D721Med (cell line): ENCODE results near the gene HORMAD2.
"Not testable (repeated sequence)": the region's sequence is repeated elsewhere in the genome, so short reads cannot be mapped to it uniquely, and the experiment has no call there.

Experiments
- DNase-seq: peaks from one replicate; pipeline ENCODE4 v3.0.0; 2011; ENCODE audit warnings: low spot score; ENCODE audit not compliant: insufficient read length
- FAIRE-seq: peaks from 2 replicates; lab custom pipeline; 2011; peaks lifted over from hg19 to GRCh38; lab: Jason Lieb, UNC
- TF ChIP-seq, protein P1 (sequence below): IDR thresholded peaks from 2 replicates; pipeline ENCODE4 v1.5.1; 2012; ENCODE audit warnings: mild to moderate bottlenecking, control low read depth; ENCODE audit not compliant: insufficient read depth; ENCODE audit errors: missing control alignments

The HORMAD2 gene

DNA sequence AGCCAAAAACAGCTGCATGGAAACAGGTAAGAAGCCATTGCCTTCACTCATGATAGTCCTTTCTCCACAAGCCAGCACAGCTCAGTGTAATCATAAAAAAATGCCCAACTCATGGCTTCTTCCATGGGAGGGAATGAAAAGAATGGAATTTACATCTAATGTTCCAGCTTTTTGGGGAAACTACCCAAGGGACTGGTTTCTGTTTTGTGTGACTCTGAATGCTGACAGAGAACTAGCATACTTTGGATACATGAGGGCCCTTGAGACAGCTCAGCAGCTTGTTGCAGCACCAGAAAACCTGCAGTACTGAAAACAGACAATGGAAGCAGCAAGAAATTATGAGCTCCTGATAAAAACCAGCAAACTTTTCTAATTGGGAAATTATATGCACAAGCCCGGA is 24.2 kb upstream of the HORMAD2 start:
- FAIRE-seq (no peak), DNase-seq (no peak)
- TF ChIP-seq, protein P1, sequence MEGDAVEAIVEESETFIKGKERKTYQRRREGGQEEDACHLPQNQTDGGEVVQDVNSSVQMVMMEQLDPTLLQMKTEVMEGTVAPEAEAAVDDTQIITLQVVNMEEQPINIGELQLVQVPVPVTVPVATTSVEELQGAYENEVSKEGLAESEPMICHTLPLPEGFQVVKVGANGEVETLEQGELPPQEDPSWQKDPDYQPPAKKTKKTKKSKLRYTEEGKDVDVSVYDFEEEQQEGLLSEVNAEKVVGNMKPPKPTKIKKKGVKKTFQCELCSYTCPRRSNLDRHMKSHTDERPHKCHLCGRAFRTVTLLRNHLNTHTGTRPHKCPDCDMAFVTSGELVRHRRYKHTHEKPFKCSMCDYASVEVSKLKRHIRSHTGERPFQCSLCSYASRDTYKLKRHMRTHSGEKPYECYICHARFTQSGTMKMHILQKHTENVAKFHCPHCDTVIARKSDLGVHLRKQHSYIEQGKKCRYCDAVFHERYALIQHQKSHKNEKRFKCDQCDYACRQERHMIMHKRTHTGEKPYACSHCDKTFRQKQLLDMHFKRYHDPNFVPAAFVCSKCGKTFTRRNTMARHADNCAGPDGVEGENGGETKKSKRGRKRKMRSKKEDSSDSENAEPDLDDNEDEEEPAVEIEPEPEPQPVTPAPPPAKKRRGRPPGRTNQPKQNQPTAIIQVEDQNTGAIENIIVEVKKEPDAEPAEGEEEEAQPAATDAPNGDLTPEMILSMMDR, result no peak

DNA sequence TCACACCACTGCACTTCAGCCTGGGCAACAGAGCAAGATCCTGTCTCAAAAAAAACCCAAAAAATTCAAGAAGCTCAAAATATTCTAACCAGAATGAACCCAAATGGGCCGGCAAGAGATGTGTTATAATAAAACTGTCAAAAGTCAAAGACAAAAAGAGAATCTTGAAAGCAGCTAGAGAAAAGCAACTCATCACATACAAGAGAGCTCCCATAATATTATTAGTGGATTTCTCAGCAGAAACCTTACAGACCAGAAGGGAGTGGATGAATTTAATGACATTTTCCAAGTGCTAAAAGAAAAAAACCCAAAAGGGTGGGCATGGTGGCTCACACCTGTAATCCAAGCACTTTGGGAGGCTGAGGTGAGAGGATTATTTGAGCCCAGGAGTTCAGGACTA is 22.9 kb upstream of the HORMAD2 start:
- FAIRE-seq (no peak), DNase-seq (no peak)
- TF ChIP-seq, protein P1, result no peak

GRCh38 chr22:30059346-30060020 is 20.8 kb upstream of the HORMAD2 start:
- not testable (repeated sequence) for FAIRE-seq, DNase-seq

DNA sequence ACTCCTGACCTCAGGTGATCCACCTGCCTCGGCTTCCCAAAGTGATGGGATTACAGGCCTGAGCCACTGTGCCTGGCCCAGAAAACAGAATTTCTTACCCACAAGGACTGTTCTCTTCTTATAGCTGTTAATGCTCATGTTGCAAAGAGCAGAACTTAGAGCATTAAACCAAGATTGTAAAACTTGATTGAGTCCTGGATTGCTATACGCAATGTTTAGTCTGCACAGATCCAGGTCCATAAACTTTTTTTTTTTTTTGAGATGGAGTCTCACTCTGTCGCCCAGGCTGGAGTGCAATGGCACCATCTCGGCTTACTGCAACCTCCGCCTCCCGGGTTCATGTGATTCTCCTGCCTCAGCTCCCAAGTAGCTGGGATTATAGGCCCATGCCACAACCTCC is 19.2 kb upstream of the HORMAD2 start:
- DNase-seq, FAIRE-seq: not testable (repeated sequence)

DNA sequence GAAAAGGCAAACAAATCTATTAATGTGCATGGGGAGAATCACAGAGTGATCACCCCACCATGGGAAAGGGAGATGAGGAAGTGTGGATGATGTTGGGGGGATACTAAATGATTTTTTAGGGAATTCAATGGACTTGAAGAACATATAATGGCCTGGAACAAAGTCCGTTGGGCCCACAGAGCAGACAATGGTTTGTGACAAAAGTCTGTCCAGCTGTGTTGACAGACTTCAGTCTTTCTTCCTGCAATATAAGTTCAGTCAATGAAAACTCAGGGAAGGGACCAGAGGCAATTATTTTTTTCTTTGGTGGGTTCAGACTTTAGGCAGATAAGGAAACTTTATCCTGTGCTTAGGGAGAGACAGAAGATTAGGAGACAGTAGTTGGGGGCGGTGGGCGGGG is 18.0 kb upstream of the HORMAD2 start:
- TF ChIP-seq, protein P1, result no peak
- FAIRE-seq (no peak), DNase-seq (no peak)

DNA sequence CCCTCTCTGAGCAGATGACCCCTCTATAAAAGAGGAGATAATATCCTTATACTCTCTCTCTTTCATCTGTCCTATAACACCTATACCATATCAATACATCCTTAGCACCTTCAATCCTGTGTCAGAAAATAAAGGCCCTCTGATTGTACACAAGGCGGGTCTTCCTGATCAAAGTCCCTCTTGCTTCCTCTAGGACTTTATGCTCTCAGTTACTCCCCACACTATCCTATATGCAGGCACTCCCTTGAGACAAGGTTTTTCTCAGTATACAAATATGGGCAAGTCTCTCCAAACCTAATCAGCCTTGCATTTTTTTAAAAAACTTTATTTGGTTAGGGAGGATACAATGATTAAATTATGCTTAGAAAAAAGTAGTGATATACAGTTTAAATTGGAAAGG is 17.3 kb upstream of the HORMAD2 start:
- DNase-seq (no peak), FAIRE-seq (no peak)
- TF ChIP-seq, protein P1, result no peak

GRCh38 chr22:30064172-30064571 is 16.1 kb upstream of the HORMAD2 start:
- FAIRE-seq, result no peak
- no peak for DNase-seq
- TF ChIP-seq, protein P1, result no peak

GRCh38 chr22:30073743-30074142 is 6.5 kb upstream of the HORMAD2 start:
- FAIRE-seq (no peak), DNase-seq (no peak)
- TF ChIP-seq, protein P1, result no peak
